Measurements from ENCODE around the gene HPSE2.

DNA sequence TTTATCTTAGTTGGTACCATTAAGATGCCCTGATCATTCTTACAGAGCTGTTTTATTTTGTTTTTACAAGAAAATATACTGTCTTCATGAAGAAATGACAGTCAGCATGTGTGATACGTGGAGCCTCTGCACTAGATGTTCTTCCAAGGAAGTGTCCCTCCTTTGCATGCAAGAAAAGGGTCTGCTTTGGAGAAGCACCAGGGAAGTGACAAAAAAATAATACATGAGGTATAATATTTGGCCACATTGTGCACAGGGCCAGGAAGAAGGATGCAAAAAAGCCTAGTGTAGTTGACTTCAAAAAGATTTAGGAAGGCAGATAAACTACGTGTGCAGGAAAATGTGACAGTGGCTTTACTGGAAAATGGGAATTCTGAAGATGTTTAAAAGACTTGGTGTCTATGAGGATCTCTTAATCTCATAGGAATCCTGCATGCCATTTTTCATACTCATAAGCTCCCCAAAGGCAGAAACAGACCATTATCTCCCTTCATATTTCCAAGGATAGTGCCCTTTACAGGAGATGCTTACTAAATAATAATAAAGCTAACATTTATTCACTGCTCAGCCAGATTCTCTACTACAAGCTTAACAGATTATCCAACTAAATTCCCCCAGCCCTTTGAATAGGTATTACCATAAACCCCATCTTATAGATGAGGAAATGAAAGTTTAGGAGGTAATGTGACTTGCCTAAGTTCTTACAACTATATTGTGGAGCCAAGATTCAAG, 284.2 kb downstream of the HPSE2 start:
- TF ChIP-seq CTCF (IDR thresholded peaks at IDR 0.05) (no peak), POLR2A (IDR thresholded peaks at IDR 0.05) (no peak), POLR2AphosphoS5 (IDR thresholded peaks at IDR 0.05) (no peak), EP300 (IDR thresholded peaks at IDR 0.05) (no peak)
